ENCODE results near the gene PDCD2L.
"Not testable (repeated sequence)": the region's sequence is repeated elsewhere in the genome, so short reads cannot be mapped to it uniquely, and the experiment has no call there.

PDCD2L gene

GRCh38 chr19:34381399-34382251, 22.6 kb upstream of the PDCD2L start:
- Histone ChIP-seq H3K4me1 (no peaks in the 10 kb centered on the region), H3K36me3 (peaks cover 87% of the 10 kb centered on the region), H3K9me3 (no peaks in the 10 kb centered on the region), H3K4me3 (ENCODE audit: low read depth, low read length) (no peak overlapping the region), H3K27me3 (no peaks in the 10 kb centered on the region)
- no peak for TF ChIP-seq CTCF (IDR thresholded peaks at IDR 0.05; ENCODE audit: low read depth, low read length)
- no peak for DNase-seq

- no peak for DNase-seq
- H3K4me1 ChIP-seq: no peaks in the 10 kb centered on the region
- peaks cover 90% of the 10 kb centered on the region for H3K36me3 ChIP-seq
- no peaks in the 10 kb centered on the region for H3K27me3 ChIP-seq
- TF ChIP-seq CTCF (IDR thresholded peaks at IDR 0.05; ENCODE audit: low read depth, low read length): no peak
- H3K9me3 ChIP-seq: no peaks in the 10 kb centered on the region
- H3K4me3 ChIP-seq (ENCODE audit: low read depth, low read length): no peak overlapping the region
These were observed 21.7 kb upstream of the PDCD2L start for GRCh38 chr19:34382471-34382870.

- no peak for DNase-seq
- no peak overlapping the region for H3K4me3 ChIP-seq (ENCODE audit: low read depth, low read length)
- TF ChIP-seq CTCF (IDR thresholded peaks at IDR 0.05; ENCODE audit: low read depth, low read length): no peak
- no peaks in the 10 kb centered on the region for H3K27me3 ChIP-seq
- no peaks in the 10 kb centered on the region for H3K9me3 ChIP-seq
- H3K4me1 ChIP-seq: no peaks in the 10 kb centered on the region
- H3K36me3 ChIP-seq: peaks cover 92% of the 10 kb centered on the region
These were observed 20.6 kb upstream of the PDCD2L start for GRCh38 chr19:34383599-34383998.

- DNase-seq: no peak
- Histone ChIP-seq H3K4me1 (no peaks in the 10 kb centered on the region), H3K9me3 (no peaks in the 10 kb centered on the region; the same call in 1 of the 2 replicates), H3K4me3 (ENCODE audit: low read depth, low read length) (no peak overlapping the region), H3K36me3 (peaks cover 89% of the 10 kb centered on the region), H3K27me3 (no peaks in the 10 kb centered on the region)
- no peak for TF ChIP-seq CTCF (IDR thresholded peaks at IDR 0.05; ENCODE audit: low read depth, low read length)
These were observed 17.4 kb upstream of the PDCD2L start for GRCh38 chr19:34386645-34387445.

GRCh38 chr19:34387446-34387810, 16.8 kb upstream of the PDCD2L start:
- Histone ChIP-seq H3K36me3 (peaks cover 88% of the 10 kb centered on the region), H3K4me1 (no peaks in the 10 kb centered on the region), H3K9me3 (no peaks in the 10 kb centered on the region; the same call in 1 of the 2 replicates), H3K4me3 (ENCODE audit: low read depth, low read length) (no peak overlapping the region), H3K27me3 (no peaks in the 10 kb centered on the region)
- no peak for DNase-seq
- no peak for TF ChIP-seq CTCF (IDR thresholded peaks at IDR 0.05; ENCODE audit: low read depth, low read length)

- H3K9me3 ChIP-seq; DNase-seq; H3K4me3 ChIP-seq (ENCODE audit: low read depth, low read length); H3K27me3 ChIP-seq; H3K4me1 ChIP-seq: not testable (repeated sequence)
- peaks cover 88% of the 10 kb centered on the region for H3K36me3 ChIP-seq
These were observed 15.5 kb upstream of the PDCD2L start for GRCh38 chr19:34388745-34389144.
